Measurements from ENCODE around the gene KCNC4. TPM values are rescaled to one million over a fixed set of nuclear protein-coding genes. Genes with fewer than 3 reads are reported as not detected.
A peak's percentile ranks its signal among the peaks of the same experiment; 100 is the strongest.

The KCNC4 gene
- total and polyA plus RNA-seq, 3 donors from 2014 or later = 9.5 to 24.8 (median 21.7) TPM

- TF ChIP-seq POLR2A (IDR thresholded peaks at IDR 0.05) = no peak
- no peak for TF ChIP-seq CTCF (IDR thresholded peaks at IDR 0.05)
- peaks cover 14% of the 10 kb centered on the region for H3K4me1 ChIP-seq
- H3K27me3 ChIP-seq = no peaks in the 10 kb centered on the region
- H3K9me3 ChIP-seq = no peaks in the 10 kb centered on the region
- no peak for DNase-seq
- WGBS, 2 donors = 75 to 84% methylated on average over 5 of the region's 5 CpGs
- intact Hi-C loops (cut with DNase I; ENCODE audit: low total_unique reads) = no loop called here
- H3K4me3 ChIP-seq = no peak overlapping the region
- no peaks in the 10 kb centered on the region for H3K36me3 ChIP-seq (ENCODE audit: low read depth, missing control alignments)
- no peak overlapping the region for H3K27ac ChIP-seq
These were observed 24.6 kb downstream of the KCNC4 start for GRCh38 chr1:110234691-110235090.

GRCh38 chr1:110235181-110235833, 25.2 kb downstream of the KCNC4 start:
- TF ChIP-seq POLR2A (IDR thresholded peaks at IDR 0.05) (no peak), CTCF (IDR thresholded peaks at IDR 0.05) (no peak)
- no peaks in the 10 kb centered on the region for H3K36me3 ChIP-seq (ENCODE audit: low read depth, missing control alignments)
- DNase-seq = peak; percentile 50
- intact Hi-C loops (cut with DNase I; ENCODE audit: low total_unique reads) = no loop called here
- WGBS, 2 donors = 30 to 35% methylated on average over 13 of the region's 13 CpGs
- no peaks in the 10 kb centered on the region for H3K27me3 ChIP-seq
- peaks cover 14% of the 10 kb centered on the region for H3K4me1 ChIP-seq
- peak overlapping the region; percentile 19 to 48 for H3K27ac ChIP-seq
- no peaks in the 10 kb centered on the region for H3K9me3 ChIP-seq
- H3K4me3 ChIP-seq = no peak overlapping the region

GRCh38 chr1:110235834-110236682, 25.9 kb downstream of the KCNC4 start:
- H3K9me3 ChIP-seq = no peaks in the 10 kb centered on the region
- TF ChIP-seq POLR2A (IDR thresholded peaks at IDR 0.05) = no peak
- no peak for TF ChIP-seq CTCF (IDR thresholded peaks at IDR 0.05)
- H3K27me3 ChIP-seq = no peaks in the 10 kb centered on the region
- peaks cover 14% of the 10 kb centered on the region for H3K4me1 ChIP-seq
- no peak overlapping the region for H3K4me3 ChIP-seq
- DNase-seq = no peak
- intact Hi-C loops (cut with DNase I; ENCODE audit: low total_unique reads) = no loop called here
- peak overlapping the region in 1 of 2 donors; percentile 19 for H3K27ac ChIP-seq
- no peaks in the 10 kb centered on the region for H3K36me3 ChIP-seq (ENCODE audit: low read depth, missing control alignments)
- 66 to 76% methylated on average over 11 of the region's 11 CpGs for WGBS, 2 donors

- intact Hi-C loops (cut with DNase I; ENCODE audit: low total_unique reads) = no loop called here
- Histone ChIP-seq H3K4me3 (no peak overlapping the region), H3K9me3 (no peaks in the 10 kb centered on the region), H3K36me3 (ENCODE audit: low read depth, missing control alignments) (no peaks in the 10 kb centered on the region), H3K27ac (no peak overlapping the region), H3K4me1 (peaks cover 14% of the 10 kb centered on the region), H3K27me3 (no peaks in the 10 kb centered on the region)
- no peak for TF ChIP-seq CTCF (IDR thresholded peaks at IDR 0.05)
- no peak for TF ChIP-seq POLR2A (IDR thresholded peaks at IDR 0.05)
- 75 to 77% methylated on average over 13 of the region's 13 CpGs for WGBS, 2 donors
- no peak for DNase-seq
These were observed 27.5 kb downstream of the KCNC4 start for GRCh38 chr1:110237386-110238152.

Measured in testis (tissue), 3 donors.